Glutamatergic neuron (in vitro differentiated cells): ENCODE data around the gene POLD1. TPM values are rescaled to one million over a fixed set of nuclear protein-coding genes. Genes with fewer than 3 reads are reported as not detected.

Experiments
- DNase-seq: peaks from one replicate; pipeline ENCODE4 v3.0.0; 2022
- H3K27ac Mint-ChIP-seq: one replicate; pipeline ENCODE4 v1.8.0; 2020; ENCODE audit warnings: mild to moderate bottlenecking, mixed read lengths, inconsistent platforms; ENCODE audit not compliant: unreplicated experiment
- H3K27me3 Mint-ChIP-seq: one replicate; pipeline ENCODE4 v1.8.0; 2020; ENCODE audit warnings: mild to moderate bottlenecking, moderate library complexity, mixed read lengths, inconsistent platforms; ENCODE audit not compliant: unreplicated experiment
- H3K36me3 Mint-ChIP-seq: one replicate; pipeline ENCODE4 v1.8.0; 2020; ENCODE audit warnings: mild to moderate bottlenecking, mixed read lengths, inconsistent platforms; ENCODE audit not compliant: unreplicated experiment
- H3K4me1 Mint-ChIP-seq: one replicate; pipeline ENCODE4 v1.8.0; 2020; ENCODE audit warnings: mild to moderate bottlenecking, low read depth, mixed read lengths, inconsistent platforms; ENCODE audit not compliant: unreplicated experiment
- H3K4me3 Mint-ChIP-seq: one replicate; pipeline ENCODE4 v1.8.0; 2020; ENCODE audit warnings: mild to moderate bottlenecking, mixed read lengths, inconsistent platforms; ENCODE audit not compliant: unreplicated experiment
- H3K9me3 Mint-ChIP-seq: one replicate; pipeline ENCODE4 v1.8.0; 2020; ENCODE audit warnings: mild to moderate bottlenecking, moderate library complexity, mixed read lengths, inconsistent platforms; ENCODE audit not compliant: unreplicated experiment
- CTCF ChIP-seq: fragments of 200-600 bp; sonication (generic); IDR thresholded peaks from one replicate; pipeline ENCODE4 v1.5.0; 2021; ENCODE audit not compliant: partially characterized antibody, unreplicated experiment
- total RNA-seq: library from RNA; stranded (reverse); fragmentation: NEBNext Ultra II Directional; extraction: Animal tissue kit (Norgen Biotek cat#: 25700); gene quantifications from one replicate; pipeline ENCODE4 v1.2.1, GENCODE V29; 2021; ENCODE audit not compliant: unreplicated experiment

POLD1 gene
- total RNA-seq, 1 donor from 2014 or later, result 38.9 TPM

GRCh38 chr19:50428772-50429463 is 44.8 kb downstream of the POLD1 start:
- no peaks in the 10 kb centered on the region for H3K36me3 Mint-ChIP-seq
- no peak overlapping the region for H3K27ac Mint-ChIP-seq
- H3K4me1 Mint-ChIP-seq, result peaks cover 5% of the 10 kb centered on the region
- DNase-seq, result no peak
- peaks cover 2% of the 10 kb centered on the region for H3K9me3 Mint-ChIP-seq
- H3K4me3 Mint-ChIP-seq, result no peak overlapping the region
- peaks cover 3% of the 10 kb centered on the region for H3K27me3 Mint-ChIP-seq
- no peak for TF ChIP-seq CTCF

- Mint-ChIP-seq H3K4me3 (peak overlapping the region; percentile 86), H3K4me1 (peaks cover 10% of the 10 kb centered on the region), H3K27ac (peak overlapping the region; percentile 66), H3K36me3 (no peaks in the 10 kb centered on the region), H3K27me3 (peaks cover 3% of the 10 kb centered on the region), H3K9me3 (peaks cover 2% of the 10 kb centered on the region)
- DNase-seq, result no peak
- TF ChIP-seq CTCF, result no peak
Measured at GRCh38 chr19:50430888-50431342, 46.8 kb downstream of the POLD1 start.

- peak; percentile 92 for DNase-seq
- TF ChIP-seq CTCF, result no peak
- peaks cover 3% of the 10 kb centered on the region for H3K27me3 Mint-ChIP-seq
- peak overlapping the region; percentile 66 for H3K27ac Mint-ChIP-seq
- peaks cover 5% of the 10 kb centered on the region for H3K9me3 Mint-ChIP-seq
- H3K4me3 Mint-ChIP-seq, result peak overlapping the region; percentile 86
- H3K4me1 Mint-ChIP-seq, result peaks cover 10% of the 10 kb centered on the region
- no peaks in the 10 kb centered on the region for H3K36me3 Mint-ChIP-seq
Measured at GRCh38 chr19:50431343-50432220, 47.4 kb downstream of the POLD1 start.

- Mint-ChIP-seq H3K4me1 (peaks cover 10% of the 10 kb centered on the region), H3K9me3 (peaks cover 7% of the 10 kb centered on the region), H3K36me3 (no peaks in the 10 kb centered on the region), H3K27ac (peak within 1 kb of the TSS; percentile 59), H3K4me3 (peak within 1 kb of the TSS; percentile 86), H3K27me3 (peaks cover 5% of the 10 kb centered on the region)
- no peak for DNase-seq
- no peak for TF ChIP-seq CTCF
Measured at GRCh38 chr19:50432221-50433028, 48.3 kb downstream of the POLD1 start, which contains the start of gene MYBPC2. MYBPC2 (plus strand) TSS chr19:50432892; CDS start chr19:50432954, 62 bp downstream.
